Testis (tissue), 3 donors: ENCODE measurements around the gene VEZF1. TPM values are rescaled to one million over a fixed set of nuclear protein-coding genes. Genes with fewer than 3 reads are reported as not detected.

Experiments used
- DNase-seq: peaks from one replicate; pipeline ENCODE4 v3.0.0-alpha.2; 2019
- H3K27ac ChIP-seq, 2 donors: fragments of 200-600 bp; sonication (generic); one replicate each; pipeline ENCODE4 v1.5.1; 2019
- H3K27me3 ChIP-seq: fragments of 200-600 bp; sonication (generic); one replicate; pipeline ENCODE4 v1.5.1; 2019
- H3K36me3 ChIP-seq: fragments of 200-600 bp; sonication (generic); one replicate; pipeline ENCODE4 v1.5.1; 2017; ENCODE audit warnings: low read depth; ENCODE audit errors: missing control alignments
- H3K4me1 ChIP-seq: fragments of 200-600 bp; sonication (generic); one replicate; pipeline ENCODE4 v1.5.1; 2019
- H3K4me3 ChIP-seq, 2 donors: fragments of 200-600 bp; sonication (generic); one replicate each; pipeline ENCODE4 v1.5.1; 2017 to 2019
- H3K9me3 ChIP-seq: fragments of 200-600 bp; sonication (generic); one replicate; pipeline ENCODE4 v1.5.1; 2017
- CTCF ChIP-seq, 3 experiments: fragments of 450-650 bp in 2 of 3; fragments of 200-600 bp in 1 of 3; sonication (generic) in 1 of 3; IDR thresholded peaks; one replicate each; pipeline ENCODE4 v1.5.1; 2016 to 2019; ENCODE audit warnings: antibody characterized with exemption in 3 of 3, mild to moderate bottlenecking in 2 of 3, moderate library complexity in 1 of 3
- POLR2A ChIP-seq: fragments of 450-650 bp; IDR thresholded peaks from one replicate; pipeline ENCODE4 v1.6.1; 2017; ENCODE audit warnings: antibody characterized with exemption, mild to moderate bottlenecking, moderate library complexity
- WGBS, 2 donors: methylation state at CpG; one replicate each; pipeline ENCODE4 v1.1.5; 2018; 5-methylcytosine and 5-hydroxymethylcytosine counted together
- intact Hi-C: fragments of 100-400 bp; cut with DNase I; formaldehyde crosslinking; loops from one replicate; pipeline ENCODE4 v1.15.1; 2023; ENCODE audit warnings: low total_unique reads
- polyA plus RNA-seq: library from polyadenylated mRNA; stranded (reverse); fragments of 350-450 nt; fragmentation: Illumina TruSeq; extraction: RNeasy Lipid Tissue Mini Kit (QIAGEN cat#74804); gene quantifications from one replicate; pipeline ENCODE4 v1.2.3, GENCODE V29; 2014; ENCODE audit warnings: low read depth, low replicate concordance; ENCODE audit not compliant: insufficient read depth
- total RNA-seq, 2 donors: library from RNA; depleted of rRNA; stranded (reverse); fragments of >200 nt; gene quantifications; one replicate each; pipeline ENCODE4 v1.2.3, GENCODE V29; 2016

Gene VEZF1
- total and polyA plus RNA-seq, 3 donors from 2014 or later = 54.8 to 58.6 (median 58.6) TPM

DNA sequence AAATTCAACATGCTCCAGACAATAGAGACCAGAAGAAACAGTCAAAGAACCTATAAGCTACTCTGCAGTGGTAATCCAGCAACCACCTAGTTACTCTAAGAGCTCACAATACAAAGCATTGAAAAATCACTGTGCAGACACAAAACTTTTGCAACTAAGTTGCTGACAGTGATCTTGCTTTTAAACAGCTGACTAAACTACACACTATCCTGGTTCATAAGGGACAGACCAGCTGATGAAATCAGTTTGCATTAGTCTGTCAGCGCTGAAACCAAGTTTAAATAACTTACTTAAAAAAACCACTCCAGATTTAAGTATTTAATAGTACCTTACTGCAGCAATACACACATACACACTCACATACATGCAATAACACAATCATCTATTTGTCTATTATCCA, 4.6 kb downstream of the VEZF1 start:
- 53 to 84% methylated on average over 1 of the region's 1 CpG for WGBS, 2 donors
- Histone ChIP-seq H3K4me1 (peaks cover 43% of the 10 kb centered on the region), H3K4me3 (no peak overlapping the region), H3K36me3 (no peaks in the 10 kb centered on the region), H3K27ac (no peak overlapping the region), H3K27me3 (no peaks in the 10 kb centered on the region), H3K9me3 (no peaks in the 10 kb centered on the region)
- intact Hi-C loops = no loop called here
- DNase-seq = no peak
- no peak for TF ChIP-seq CTCF (IDR thresholded peaks at IDR 0.05)
- no peak for TF ChIP-seq POLR2A

DNA sequence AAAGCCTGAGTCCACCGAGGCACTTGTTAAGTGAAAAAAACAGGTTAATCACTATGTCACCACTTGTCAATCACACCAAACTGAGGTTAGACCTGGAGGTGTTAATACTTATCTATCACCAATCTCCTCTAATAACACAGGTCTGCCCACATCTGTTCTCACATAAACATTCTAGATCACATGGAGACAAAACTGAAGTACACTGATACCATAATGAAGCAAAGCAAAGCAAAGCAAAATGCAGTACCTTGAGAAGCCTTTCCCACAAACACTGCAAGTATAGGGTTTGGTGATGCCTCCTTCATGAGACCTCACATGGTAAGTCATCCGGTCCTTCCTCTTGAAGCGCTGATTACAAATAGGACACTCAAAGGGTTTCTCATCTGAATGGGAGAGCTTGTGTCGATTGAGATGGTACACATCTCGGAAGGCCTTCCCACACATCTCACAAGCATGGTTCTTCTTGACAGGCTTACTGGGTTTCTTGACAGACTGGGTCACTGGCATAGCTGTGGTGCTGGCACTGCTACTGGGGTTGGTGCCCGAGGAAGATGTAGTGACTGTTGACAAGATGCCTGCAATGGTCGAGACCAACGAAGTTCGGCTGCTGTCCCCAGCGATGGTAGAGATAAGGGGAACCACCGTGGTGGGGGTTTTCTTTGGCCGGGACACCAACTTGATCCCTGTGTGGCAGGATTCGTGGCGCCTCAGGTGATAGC, 5.4 kb downstream of the VEZF1 start:
- intact Hi-C loops = no loop called here
- no peak overlapping the region for H3K4me3 ChIP-seq
- TF ChIP-seq POLR2A (no peak), CTCF (IDR thresholded peaks at IDR 0.05) (no peak)
- peaks cover 43% of the 10 kb centered on the region for H3K4me1 ChIP-seq
- no peak overlapping the region for H3K27ac ChIP-seq
- H3K36me3 ChIP-seq = no peaks in the 10 kb centered on the region
- H3K9me3 ChIP-seq = no peaks in the 10 kb centered on the region
- 79% methylated on average over 8 to 14 of the region's 14 CpGs for WGBS, 2 donors
- no peak for DNase-seq
- no peaks in the 10 kb centered on the region for H3K27me3 ChIP-seq

DNA sequence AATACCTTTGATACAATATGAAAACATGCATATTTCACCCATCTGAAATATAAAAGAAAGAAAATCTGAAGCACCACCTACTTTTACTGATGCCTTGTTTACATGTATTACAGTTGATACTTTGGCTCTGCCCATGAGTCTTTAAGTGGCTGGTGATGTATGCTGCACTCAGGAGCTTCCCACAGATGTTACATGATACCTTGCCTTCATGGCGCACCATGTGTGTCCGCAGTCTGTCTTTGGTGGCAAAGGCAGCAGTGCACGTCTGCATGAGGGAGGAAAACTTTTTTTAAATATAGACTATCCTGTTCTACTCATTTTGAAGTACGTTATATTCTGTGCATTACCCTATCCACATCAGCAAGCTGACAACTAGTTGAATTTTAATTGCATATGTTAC, 7.5 kb downstream of the VEZF1 start:
- DNase-seq = no peak
- Histone ChIP-seq H3K27ac (no peak overlapping the region), H3K27me3 (no peaks in the 10 kb centered on the region), H3K36me3 (no peaks in the 10 kb centered on the region), H3K4me1 (peaks cover 29% of the 10 kb centered on the region), H3K9me3 (no peaks in the 10 kb centered on the region), H3K4me3 (no peak overlapping the region)
- 84 to 90% methylated on average over 4 of the region's 4 CpGs for WGBS, 2 donors
- intact Hi-C loops = no loop called here
- no peak for TF ChIP-seq POLR2A
- TF ChIP-seq CTCF (IDR thresholded peaks at IDR 0.05) = no peak

- Histone ChIP-seq H3K36me3 (no peaks in the 10 kb centered on the region), H3K27ac (no peak overlapping the region), H3K9me3 (no peaks in the 10 kb centered on the region), H3K4me3 (no peak overlapping the region), H3K4me1 (peaks cover 20% of the 10 kb centered on the region), H3K27me3 (no peaks in the 10 kb centered on the region)
- no peak for DNase-seq
- intact Hi-C loops = no loop called here
- 42 to 79% methylated on average over 1 of the region's 1 CpG for WGBS, 2 donors
- TF ChIP-seq CTCF (IDR thresholded peaks at IDR 0.05) (no peak), POLR2A (no peak)
Observed at GRCh38 chr17:57979076-57979475, 9.0 kb downstream of the VEZF1 start.

GRCh38 chr17:57976594-57976993, 11.5 kb downstream of the VEZF1 start:
- Histone ChIP-seq H3K36me3 (no peaks in the 10 kb centered on the region), H3K4me3 (no peak overlapping the region), H3K27me3 (no peaks in the 10 kb centered on the region), H3K9me3 (no peaks in the 10 kb centered on the region), H3K27ac (no peak overlapping the region), H3K4me1 (peaks cover 2% of the 10 kb centered on the region)
- intact Hi-C loops = no loop called here
- TF ChIP-seq POLR2A (no peak), CTCF (IDR thresholded peaks at IDR 0.05) (no peak)
- DNase-seq = no peak
- WGBS, 2 donors = 65 to 79% methylated on average over 3 of the region's 3 CpGs
